ENCODE measurements around the gene HTATIP2. TPM values are rescaled to one million over a fixed set of nuclear protein-coding genes. Genes with fewer than 3 reads are reported as not detected.

Gene HTATIP2
- total RNA-seq, 4 donors from 2014 or later: 19.3 to 37.1 (median 28.5) TPM

DNA sequence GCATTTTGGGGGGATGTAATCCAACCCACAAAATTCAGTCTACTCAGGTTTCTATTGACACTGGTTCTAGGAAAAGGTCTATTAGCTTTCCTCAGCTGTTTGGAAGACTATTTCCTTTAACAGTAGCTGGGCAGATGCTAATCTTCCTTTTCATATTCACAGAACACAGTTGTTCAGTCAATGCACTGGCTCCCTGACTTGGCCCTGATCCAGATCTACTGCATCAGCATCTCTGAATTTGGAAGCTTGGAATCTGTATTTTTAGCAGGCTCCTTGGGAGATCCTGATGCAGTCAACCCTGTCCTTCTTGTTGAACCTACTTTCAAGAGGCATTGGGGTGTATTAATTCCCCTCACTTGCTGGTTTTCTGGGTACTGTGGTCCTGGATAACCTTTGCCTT, 6.3 kb downstream of the HTATIP2 start:
- Histone ChIP-seq H3K4me3 (no peak overlapping the region), H3K36me3 (peaks cover 0 to 27% (median 0%) of the 10 kb centered on the region in 3 donors), H3K27me3 (no peaks in the 10 kb centered on the region), H3K9me3 (no peaks in the 10 kb centered on the region), H3K27ac (peak overlapping the region in 2 of 4 donors; percentile 84 to 97), H3K4me1 (peaks cover 0 to 47% (median 18%) of the 10 kb centered on the region in 4 donors)
- no peak for DNase-seq (ENCODE audit: low spot score in 2 of 2)
- TF ChIP-seq, protein P1, sequence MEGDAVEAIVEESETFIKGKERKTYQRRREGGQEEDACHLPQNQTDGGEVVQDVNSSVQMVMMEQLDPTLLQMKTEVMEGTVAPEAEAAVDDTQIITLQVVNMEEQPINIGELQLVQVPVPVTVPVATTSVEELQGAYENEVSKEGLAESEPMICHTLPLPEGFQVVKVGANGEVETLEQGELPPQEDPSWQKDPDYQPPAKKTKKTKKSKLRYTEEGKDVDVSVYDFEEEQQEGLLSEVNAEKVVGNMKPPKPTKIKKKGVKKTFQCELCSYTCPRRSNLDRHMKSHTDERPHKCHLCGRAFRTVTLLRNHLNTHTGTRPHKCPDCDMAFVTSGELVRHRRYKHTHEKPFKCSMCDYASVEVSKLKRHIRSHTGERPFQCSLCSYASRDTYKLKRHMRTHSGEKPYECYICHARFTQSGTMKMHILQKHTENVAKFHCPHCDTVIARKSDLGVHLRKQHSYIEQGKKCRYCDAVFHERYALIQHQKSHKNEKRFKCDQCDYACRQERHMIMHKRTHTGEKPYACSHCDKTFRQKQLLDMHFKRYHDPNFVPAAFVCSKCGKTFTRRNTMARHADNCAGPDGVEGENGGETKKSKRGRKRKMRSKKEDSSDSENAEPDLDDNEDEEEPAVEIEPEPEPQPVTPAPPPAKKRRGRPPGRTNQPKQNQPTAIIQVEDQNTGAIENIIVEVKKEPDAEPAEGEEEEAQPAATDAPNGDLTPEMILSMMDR (IDR thresholded peaks at IDR 0.05): no peak
- TF ChIP-seq POLR2A (IDR thresholded peaks at IDR 0.05) (no peak), EP300 (IDR thresholded peaks at IDR 0.05) (no peak)

- H3K27ac ChIP-seq: no peak overlapping the region
- no peak overlapping the region for H3K4me3 ChIP-seq
- peaks cover 0 to 39% (median 0%) of the 10 kb centered on the region in 3 donors for H3K36me3 ChIP-seq
- WGBS, 2 donors: 60 to 64% methylated on average over 5 of the region's 5 CpGs
- H3K9me3 ChIP-seq: no peaks in the 10 kb centered on the region
- H3K27me3 ChIP-seq: no peaks in the 10 kb centered on the region
- no peak for TF ChIP-seq EP300 (IDR thresholded peaks at IDR 0.05)
- no peak for DNase-seq (ENCODE audit: low spot score in 2 of 2)
- peaks cover 0 to 30% (median 11%) of the 10 kb centered on the region in 4 donors for H3K4me1 ChIP-seq
Observed at GRCh38 chr11:20372081-20372626, 8.6 kb downstream of the HTATIP2 start.

DNA sequence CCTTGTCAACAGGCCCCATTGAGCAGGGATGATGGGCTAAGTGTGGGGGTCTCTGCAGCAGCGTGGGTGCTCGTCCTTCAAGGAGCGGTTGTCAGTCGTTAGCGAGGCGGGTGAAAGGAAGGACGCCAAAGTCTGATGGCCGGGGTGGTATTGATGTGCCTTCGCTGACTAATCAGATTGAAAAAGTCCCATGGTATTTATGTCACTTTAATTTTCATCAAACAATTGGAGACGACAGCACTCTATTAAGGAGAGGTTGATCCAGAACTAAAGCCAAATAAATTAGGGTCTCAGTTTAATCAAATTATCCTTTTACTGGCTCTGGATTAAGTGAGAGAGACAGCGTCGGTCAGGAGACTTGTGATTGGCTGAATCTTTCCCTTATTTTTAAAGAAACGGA, 9.6 kb downstream of the HTATIP2 start:
- H3K4me3 ChIP-seq: no peak overlapping the region
- WGBS, 2 donors: 80 to 85% methylated on average over 13 of the region's 13 CpGs
- H3K27ac ChIP-seq: peak overlapping the region in 1 of 4 donors; percentile 78
- H3K36me3 ChIP-seq: peaks cover 0 to 49% (median 8%) of the 10 kb centered on the region in 3 donors
- peaks cover 0 to 23% (median 8%) of the 10 kb centered on the region in 4 donors for H3K4me1 ChIP-seq
- no peaks in the 10 kb centered on the region for H3K9me3 ChIP-seq
- DNase-seq (ENCODE audit: low spot score in 2 of 2): no peak
- no peak for TF ChIP-seq POLR2A (IDR thresholded peaks at IDR 0.05)
- TF ChIP-seq EP300 (IDR thresholded peaks at IDR 0.05): no peak
- TF ChIP-seq, protein P1 (IDR thresholded peaks at IDR 0.05): no peak
- no peaks in the 10 kb centered on the region for H3K27me3 ChIP-seq

DNA sequence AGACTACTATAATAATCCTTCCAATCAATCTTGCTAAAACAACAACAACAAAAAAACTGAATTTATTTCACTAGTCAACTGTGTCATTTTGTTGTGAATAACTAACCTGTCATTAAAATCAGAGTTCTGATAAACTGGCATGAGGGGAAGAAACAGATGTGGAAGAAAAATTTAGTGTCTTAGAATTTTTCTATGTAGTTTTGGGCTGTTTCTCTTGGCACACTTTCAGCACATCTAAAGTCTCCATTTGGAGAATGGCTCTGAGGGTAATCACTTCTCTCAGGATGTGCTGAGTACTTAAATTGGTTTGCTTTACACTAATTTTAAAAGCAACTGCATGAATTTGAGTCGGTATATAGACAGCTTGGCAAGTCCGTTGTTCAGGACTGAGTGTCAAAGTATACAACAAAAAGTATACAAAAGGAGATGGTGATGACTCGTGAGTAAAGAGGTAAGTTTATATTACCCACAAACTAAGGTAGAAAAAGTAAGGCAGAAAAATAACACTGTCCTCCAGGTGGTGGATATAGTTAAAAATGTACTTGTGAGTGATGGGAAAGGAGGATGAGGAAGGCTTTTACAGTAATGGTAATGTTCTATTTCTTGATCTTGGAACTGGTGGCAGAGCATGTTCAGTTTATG, 10.2 kb downstream of the HTATIP2 start:
- H3K27ac ChIP-seq: peak overlapping the region in 2 of 4 donors; percentile 78 to 87
- no peak for DNase-seq (ENCODE audit: low spot score in 2 of 2)
- 70 to 73% methylated on average over 3 of the region's 3 CpGs for WGBS, 2 donors
- TF ChIP-seq, protein P1 (IDR thresholded peaks at IDR 0.05): no peak
- H3K4me1 ChIP-seq: peaks cover 0 to 18% (median 5%) of the 10 kb centered on the region in 4 donors
- H3K9me3 ChIP-seq: no peaks in the 10 kb centered on the region
- no peak overlapping the region for H3K4me3 ChIP-seq
- peaks cover 0 to 50% (median 11%) of the 10 kb centered on the region in 3 donors for H3K36me3 ChIP-seq
- no peaks in the 10 kb centered on the region for H3K27me3 ChIP-seq

DNA sequence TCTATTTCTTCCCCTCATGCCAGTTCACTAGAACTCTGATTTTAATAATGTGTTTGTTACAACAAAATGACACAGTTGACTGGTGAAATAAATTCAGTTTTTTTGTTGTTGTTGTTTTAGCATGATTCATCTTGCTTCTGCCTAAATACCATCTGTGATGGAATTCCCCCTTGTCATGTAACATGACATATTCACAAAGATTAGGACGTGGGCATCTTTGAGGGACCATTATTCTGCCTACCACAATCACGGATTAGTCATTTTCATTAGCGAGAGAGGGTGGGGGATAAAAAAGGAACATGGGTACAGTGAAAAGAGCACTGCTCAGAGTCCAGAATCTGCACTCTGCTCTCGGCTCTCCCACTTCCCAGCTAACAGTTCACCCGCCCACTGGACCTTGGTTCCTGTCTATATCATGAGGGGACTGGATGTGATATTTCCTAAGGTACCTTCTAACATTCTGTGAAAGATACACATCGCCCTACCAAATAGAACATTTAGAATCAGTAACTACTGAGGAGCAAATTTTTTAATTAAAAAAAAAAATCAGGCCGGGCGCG, 11.3 kb downstream of the HTATIP2 start:
- DNase-seq (ENCODE audit: low spot score in 2 of 2): no peak
- TF ChIP-seq, protein P1 (IDR thresholded peaks at IDR 0.05): no peak
- TF ChIP-seq EP300 (IDR thresholded peaks at IDR 0.05): peak in 1 of 2 donors; percentile 29
- no peaks in the 10 kb centered on the region for H3K27me3 ChIP-seq
- H3K27ac ChIP-seq: peak overlapping the region in 2 of 4 donors; percentile 78 to 87
- no peak overlapping the region for H3K4me3 ChIP-seq
- 66 to 70% methylated on average over 9 of the region's 9 CpGs for WGBS, 2 donors
- H3K36me3 ChIP-seq: peaks cover 0 to 60% (median 11%) of the 10 kb centered on the region in 3 donors
- peaks cover 0 to 10% (median 4%) of the 10 kb centered on the region in 4 donors for H3K4me1 ChIP-seq
- H3K9me3 ChIP-seq: no peaks in the 10 kb centered on the region
